22Rv1 (cell line): ENCODE data around the gene CHCHD5.

Experiments used
- H3K27ac ChIP-seq: fragments of 450-650 bp; 2 replicates; pipeline ENCODE4 v1.5.1; 2017
- ZFX ChIP-seq: fragments of 450-650 bp; IDR thresholded peaks from 2 replicates; pipeline ENCODE4 v1.6.1; 2017; ENCODE audit warnings: antibody characterized with exemption, borderline replicate concordance
- TF ChIP-seq, protein P1 (sequence below): fragments of 450-650 bp; IDR thresholded peaks from 2 replicates; pipeline ENCODE4 v1.5.1; 2017; ENCODE audit warnings: mild to moderate bottlenecking

The CHCHD5 gene

GRCh38 chr2:112618383-112618782 lies 34.0 kb downstream of the CHCHD5 start:
- H3K27ac ChIP-seq, result no peak overlapping the region
- no peak for TF ChIP-seq ZFX
- TF ChIP-seq, protein P1, sequence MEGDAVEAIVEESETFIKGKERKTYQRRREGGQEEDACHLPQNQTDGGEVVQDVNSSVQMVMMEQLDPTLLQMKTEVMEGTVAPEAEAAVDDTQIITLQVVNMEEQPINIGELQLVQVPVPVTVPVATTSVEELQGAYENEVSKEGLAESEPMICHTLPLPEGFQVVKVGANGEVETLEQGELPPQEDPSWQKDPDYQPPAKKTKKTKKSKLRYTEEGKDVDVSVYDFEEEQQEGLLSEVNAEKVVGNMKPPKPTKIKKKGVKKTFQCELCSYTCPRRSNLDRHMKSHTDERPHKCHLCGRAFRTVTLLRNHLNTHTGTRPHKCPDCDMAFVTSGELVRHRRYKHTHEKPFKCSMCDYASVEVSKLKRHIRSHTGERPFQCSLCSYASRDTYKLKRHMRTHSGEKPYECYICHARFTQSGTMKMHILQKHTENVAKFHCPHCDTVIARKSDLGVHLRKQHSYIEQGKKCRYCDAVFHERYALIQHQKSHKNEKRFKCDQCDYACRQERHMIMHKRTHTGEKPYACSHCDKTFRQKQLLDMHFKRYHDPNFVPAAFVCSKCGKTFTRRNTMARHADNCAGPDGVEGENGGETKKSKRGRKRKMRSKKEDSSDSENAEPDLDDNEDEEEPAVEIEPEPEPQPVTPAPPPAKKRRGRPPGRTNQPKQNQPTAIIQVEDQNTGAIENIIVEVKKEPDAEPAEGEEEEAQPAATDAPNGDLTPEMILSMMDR, result no peak

- TF ChIP-seq ZFX, result no peak
- TF ChIP-seq, protein P1, result no peak
- H3K27ac ChIP-seq, result no peak overlapping the region
Measured at GRCh38 chr2:112621790-112622527, 37.5 kb downstream of the CHCHD5 start.

DNA sequence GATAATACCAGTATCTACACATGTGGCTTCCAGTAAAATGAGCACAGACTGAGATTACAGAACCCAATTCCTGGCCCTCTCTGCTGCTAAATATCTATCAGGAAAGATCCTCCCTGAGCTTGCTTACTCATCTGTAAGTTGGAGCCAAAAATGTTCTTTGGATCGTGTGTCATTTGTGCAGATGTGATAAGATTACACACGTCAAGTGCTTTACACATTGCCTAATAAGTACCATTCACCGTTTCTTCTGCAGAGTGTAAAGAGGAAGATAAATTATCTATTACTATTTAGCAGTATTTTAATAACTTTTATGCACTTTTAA lies 38.1 kb downstream of the CHCHD5 start:
- no peak overlapping the region for H3K27ac ChIP-seq
- TF ChIP-seq, protein P1, result no peak
- no peak for TF ChIP-seq ZFX

DNA sequence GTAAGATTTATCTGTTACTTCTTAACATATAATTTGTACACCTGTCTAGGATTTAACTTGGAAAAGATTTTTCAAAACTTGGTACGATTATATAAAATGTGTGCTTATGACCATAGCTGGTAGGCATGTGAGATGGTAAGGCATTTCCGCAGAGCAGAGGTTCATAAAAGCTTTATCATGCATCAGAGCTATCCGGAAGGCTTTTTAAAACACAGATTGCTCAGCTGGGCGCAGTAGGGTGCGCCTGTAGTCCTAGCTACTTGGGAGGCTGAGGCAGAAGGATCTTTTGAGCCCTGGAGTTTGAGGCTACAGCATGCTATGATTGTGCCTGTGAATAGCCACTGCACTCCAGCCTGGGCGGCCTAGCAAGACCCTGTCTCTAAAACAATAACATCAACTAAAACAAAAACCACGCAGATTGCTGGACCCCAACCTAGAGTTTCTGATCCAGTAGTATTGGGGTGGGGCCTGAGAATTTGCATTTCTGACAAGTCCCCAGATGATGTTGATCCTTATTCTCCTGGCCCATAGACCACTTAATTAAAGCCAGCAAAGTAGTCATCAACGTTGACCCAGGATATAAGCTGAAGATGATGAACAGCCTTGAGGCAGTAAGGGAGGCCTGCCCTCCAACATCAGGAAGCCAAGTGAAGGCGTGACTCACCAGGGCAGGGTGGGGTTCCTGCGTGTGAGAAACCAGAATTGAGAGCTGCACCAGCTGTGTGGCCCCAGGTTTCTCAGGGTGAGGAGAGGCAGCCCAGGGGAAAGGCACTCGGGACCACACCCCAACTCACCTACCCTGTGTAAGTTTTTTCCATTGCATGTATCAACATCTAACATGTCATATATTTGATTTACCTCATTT lies 39.7 kb downstream of the CHCHD5 start:
- TF ChIP-seq, protein P1, result no peak
- TF ChIP-seq ZFX, result no peak
- no peak overlapping the region for H3K27ac ChIP-seq

DNA sequence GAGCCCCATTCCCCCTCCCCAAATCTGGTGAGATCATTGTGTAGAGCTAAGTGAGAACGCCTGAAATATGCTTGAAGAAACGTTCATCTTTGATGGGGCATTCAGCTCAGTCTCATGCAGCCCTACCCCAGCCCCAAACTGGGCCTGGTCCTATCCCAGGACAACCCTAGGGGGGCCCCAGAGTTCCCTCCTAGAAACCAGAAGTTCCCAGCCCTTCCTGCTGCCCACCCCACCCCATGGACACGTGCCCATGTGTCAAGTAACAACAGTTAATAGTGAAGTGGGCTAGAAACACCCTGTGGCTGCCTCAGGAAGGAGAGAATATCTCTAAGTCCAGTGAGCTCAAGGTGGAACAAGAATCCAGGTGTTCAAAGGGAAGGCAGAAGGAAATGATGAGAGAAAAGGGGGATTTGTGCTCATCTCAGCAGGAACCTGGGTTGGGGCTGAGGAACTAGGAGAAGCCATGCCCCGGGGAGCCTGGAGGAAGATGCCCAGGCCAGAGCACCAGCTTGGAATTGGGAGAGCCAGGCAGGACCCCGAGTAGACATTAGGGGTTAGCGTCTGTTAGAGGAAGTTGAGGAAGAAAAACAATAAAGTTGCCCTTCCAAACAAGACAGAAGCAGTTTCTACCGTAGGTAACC lies 41.2 kb downstream of the CHCHD5 start:
- no peak overlapping the region for H3K27ac ChIP-seq
- TF ChIP-seq, protein P1, result no peak
- TF ChIP-seq ZFX, result no peak

GRCh38 chr2:112626604-112627059 lies 42.2 kb downstream of the CHCHD5 start:
- H3K27ac ChIP-seq, result no peak overlapping the region
- no peak for TF ChIP-seq ZFX
- TF ChIP-seq, protein P1, result peak; percentile 94
